ENCODE data around the gene PTGDR2.

Gene PTGDR2

GRCh38 chr11:60855726-60856633 lies at the start of gene PTGDR2:
TSS of gene PTGDR2 (minus strand) at chr11:60855950. CDS start at chr11:60853722, 2,228 bp downstream.
- no peak for DNase-seq

GRCh38 chr11:60905047-60905446 lies 49.3 kb upstream of the PTGDR2 start:
- no peak for DNase-seq

DNA sequence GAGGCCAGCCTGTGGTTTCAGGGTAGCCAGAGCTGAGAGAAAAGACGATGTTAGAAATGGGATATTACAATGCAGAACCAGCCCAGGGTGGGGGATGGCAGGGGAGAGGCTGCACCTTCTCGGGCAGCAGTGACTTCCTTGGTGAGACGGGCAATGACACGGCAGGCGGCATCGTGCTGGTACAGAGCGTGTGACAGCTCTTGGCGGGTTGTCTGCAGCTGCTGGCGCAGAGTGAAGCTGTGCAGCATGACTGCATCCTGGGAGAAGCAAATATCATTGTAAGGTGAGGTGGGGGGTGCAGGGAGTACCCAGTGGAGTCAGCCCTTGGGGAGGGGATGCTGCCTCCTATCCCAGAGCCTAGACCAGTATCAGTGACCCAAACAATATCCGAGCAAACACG lies 46.9 kb upstream of the PTGDR2 start:
- DNase-seq = no peak

DNA sequence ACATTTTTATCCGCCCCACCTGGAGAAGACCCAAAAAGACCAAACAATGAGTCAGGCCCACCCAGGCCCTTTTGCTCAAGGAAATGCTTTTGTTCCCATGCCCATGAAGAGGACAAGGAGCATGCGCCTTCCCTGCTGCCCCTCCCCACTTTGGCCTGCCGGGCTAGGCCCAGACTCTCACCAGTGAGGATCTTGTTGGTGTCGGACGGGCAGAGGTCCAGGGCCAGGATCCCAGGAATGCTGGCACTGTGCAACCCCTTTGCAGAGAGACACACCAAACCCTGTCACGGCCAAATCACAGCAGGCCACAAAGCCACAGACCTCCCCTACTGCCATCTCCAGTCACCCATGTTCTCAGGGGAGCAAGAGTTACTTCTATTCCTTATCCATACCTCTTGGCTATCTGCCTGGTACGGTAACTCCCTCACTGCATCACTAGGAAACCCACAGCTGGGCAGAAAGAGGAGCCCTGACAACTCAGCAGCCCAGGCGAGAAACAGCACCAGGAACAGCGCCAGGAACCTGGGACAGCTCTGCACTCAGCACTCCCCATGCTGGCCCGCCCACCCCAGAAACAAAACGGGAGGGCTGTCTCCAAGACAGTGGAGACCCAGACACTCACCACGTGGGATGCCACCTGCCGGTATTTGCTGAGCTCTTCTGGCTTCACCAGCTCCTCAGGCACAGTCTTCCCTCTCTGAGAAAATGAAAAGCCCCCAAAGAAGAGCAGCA lies 45.1 kb upstream of the PTGDR2 start:
- DNase-seq = no peak

GRCh38 chr11:60899977-60900376 lies 44.2 kb upstream of the PTGDR2 start:
- no peak for DNase-seq

DNA sequence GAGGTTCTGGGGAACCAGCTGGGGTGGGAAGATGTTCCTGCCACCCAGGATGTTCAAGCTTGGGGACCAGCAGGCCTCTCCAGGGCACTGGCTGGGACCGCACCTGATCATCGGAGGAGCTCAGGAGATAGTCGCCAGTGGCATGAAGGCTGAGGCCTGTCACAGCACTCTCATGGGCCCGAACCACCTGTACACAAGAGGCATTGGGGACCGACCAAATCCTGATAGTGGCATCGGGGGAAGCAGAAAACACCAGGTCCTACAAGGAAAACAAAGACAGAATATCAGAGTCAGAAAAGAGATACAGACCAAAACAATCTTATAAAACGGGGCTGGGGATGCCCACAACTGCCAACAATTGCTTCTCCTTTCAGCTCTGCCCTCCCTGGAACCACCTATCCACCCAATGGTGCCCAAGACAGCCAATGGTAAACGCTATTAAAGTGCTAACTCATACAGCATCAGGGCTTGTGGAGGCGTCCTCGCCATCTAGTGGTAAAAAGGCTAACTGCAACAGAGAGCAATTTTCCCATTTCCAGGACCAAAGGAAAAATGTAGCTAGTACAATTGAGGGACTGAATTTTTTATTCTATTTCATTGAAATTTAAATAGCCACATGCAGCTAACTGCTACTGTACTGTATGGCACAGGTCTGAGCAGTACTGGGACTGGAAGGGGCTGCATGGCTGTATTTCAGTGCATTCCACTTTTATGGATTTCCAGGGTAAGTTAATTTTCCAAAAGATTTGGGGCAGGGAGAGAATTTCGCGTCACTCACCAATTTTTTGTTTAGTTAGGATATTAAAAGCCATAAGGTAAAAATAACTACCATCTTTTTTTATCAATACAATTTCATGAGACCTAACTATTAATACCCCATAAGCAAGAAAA lies 43.5 kb upstream of the PTGDR2 start:
- DNase-seq = no peak

GRCh38 chr11:60897496-60897895 lies 41.7 kb upstream of the PTGDR2 start:
- DNase-seq = no peak

- no peak for DNase-seq
Measured at GRCh38 chr11:60895687-60896086, 39.9 kb upstream of the PTGDR2 start.

- DNase-seq = no peak
Measured at GRCh38 chr11:60891103-60891741, 35.5 kb upstream of the PTGDR2 start.

GRCh38 chr11:60890696-60891095 lies 34.9 kb upstream of the PTGDR2 start:
- DNase-seq = no peak

DNA sequence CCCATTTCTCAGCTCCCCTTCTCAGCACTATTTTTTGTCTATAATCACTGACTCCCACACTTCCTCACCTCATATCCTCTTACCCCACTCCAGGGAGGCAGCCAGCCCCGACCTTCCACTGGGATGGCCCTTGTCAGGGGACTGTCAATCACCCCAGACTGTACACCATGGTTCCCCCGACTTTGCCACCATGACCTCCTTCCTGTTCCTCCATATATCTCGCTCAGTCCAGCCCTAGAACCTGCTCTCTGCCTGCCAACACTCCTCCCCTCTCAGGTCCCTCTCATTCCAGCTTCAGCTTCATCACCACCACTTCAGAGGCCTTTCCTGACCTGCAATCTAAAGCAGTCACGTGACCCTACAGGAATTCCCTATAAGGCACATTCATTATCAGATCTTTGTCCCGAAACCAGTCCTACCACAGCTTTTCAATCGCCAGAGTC lies 34.1 kb upstream of the PTGDR2 start:
- DNase-seq = no peak

GRCh38 chr11:60887556-60887955 lies 31.8 kb upstream of the PTGDR2 start:
- DNase-seq = peak; percentile 37

- no peak for DNase-seq
Measured at GRCh38 chr11:60880643-60881282, 25.0 kb upstream of the PTGDR2 start.

DNA sequence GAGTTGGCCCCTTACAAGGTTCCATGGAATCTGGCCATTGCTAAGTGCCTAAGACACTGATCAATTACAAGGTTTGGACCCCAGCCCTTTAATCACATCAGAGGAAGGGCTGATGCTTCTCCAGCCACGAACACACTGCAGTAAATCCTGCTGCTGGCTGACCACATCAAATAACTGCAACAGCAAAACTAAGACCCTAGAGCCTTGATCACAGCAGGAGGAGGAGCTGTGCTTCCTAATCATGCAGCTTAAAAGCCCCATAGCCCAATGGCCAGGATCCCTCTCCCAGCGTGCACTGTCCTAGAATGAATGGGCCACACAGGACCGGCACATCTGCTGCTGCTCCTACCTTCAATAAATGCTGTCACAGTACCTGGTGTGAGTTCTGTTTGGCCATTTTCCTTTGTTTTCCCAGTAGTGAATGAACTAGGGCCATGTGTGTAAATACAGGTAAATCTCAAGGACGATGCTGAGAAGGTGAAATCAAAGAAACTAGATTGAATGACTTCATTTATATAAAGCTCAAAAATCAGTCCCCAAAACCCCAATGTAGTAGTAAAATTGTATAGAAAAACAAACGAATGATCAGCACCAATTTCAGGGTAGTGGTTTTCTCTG lies 24.3 kb upstream of the PTGDR2 start:
- no peak for DNase-seq

GRCh38 chr11:60879104-60879503 lies 23.4 kb upstream of the PTGDR2 start:
- DNase-seq = no peak

DNA sequence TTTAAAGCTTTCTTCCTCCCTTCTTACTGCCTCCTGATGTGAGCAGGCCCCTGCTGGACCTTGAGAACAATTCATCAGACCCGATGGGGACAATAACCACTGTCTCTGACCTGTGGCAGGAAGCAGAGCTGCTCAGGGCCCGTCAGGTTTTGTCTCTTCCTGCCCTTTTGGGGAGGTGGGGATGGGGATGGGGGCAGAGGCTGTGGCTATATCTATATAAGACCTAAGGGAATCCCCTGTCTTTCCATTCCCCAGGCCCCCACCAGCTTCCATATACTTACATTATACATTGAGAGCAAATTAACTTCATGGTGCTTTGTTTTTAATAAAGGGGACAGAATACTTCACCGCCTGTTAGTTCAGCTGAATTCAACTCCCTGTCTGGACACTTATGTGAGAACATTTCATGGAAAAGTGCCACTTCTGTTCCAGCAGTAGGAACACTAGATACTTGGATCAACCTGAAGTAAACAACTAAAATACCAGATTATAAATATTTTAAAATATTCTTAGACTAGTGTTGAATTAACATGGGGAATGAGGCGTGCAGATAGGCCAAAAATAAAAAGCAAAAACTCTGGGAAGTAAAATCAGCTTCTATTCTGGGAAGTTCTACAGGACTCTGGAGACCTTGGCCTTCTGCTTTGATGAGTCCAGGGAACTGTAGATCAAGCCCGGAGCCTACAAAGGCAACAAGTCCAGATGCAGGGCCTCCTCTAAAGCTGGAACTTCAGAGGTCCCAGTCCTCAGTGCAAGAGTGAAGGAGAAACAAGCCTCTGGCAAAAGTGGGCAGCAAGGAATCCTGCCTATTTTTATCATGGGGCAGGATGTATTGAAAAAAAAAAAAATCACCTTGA lies 22.7 kb upstream of the PTGDR2 start:
- no peak for DNase-seq

DNA sequence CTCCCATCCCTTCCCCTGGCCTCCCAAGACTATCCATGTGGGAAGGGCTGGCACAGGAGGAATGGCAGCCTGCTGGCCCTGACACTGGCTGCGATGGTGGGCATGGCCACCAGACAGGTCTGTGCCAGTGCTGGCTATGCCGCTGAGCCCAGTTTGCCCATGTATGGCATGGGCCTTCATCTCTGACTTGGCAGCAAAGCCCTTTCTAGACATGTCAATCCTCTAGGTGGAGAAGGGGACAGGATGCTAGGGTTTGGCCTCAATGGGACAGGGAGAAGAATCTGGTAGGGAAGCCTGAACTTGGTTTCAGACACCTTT lies 20.4 kb upstream of the PTGDR2 start:
- no peak for DNase-seq

DNA sequence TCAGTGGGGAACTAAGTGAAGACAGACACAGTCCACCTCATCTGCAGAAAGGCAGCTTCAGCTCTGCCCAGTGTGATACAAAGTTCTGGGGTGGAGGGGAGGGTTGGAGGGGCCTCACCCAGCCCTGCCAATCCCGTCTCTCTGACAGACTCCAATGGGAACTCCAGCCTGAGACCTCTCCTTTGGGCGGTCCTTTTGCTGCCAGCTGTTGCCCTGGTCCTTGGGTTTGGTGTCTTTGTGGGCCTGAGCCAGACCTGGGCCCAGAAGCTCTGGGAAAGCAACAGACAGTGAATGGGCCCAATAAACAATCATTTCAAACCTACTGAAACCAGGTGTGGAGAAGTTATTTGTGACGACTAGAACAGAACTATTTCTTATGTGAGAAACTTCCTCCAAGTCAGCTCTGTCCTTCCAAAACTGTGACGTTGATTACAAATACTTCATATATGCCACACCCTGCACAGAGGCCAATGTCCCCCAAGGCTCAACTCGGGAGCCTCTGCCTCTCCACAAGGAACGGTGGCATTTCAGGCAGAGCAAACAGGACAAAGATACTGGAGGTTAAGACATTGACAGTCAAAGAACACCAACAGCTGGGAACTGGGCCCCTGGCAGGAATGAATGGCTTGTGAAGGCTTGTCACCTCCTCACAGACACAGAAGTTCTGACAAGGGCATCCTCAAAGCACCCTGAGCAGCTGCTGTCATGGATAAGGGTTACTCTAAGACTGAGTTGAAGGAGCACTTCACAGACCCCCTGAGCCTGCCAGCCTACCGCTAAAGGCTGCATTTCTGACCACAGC lies 19.8 kb upstream of the PTGDR2 start:
- no peak for DNase-seq

GRCh38 chr11:60874421-60875365 lies 18.9 kb upstream of the PTGDR2 start:
- no peak for DNase-seq

Data from activated CD8-positive, alpha-beta memory T cell treated with anti-CD3 and anti-CD28 coated beads, Interleukin-2, amount 50 U/mL, for 4 hours (primary cell).